ENCODE results near the gene TGFBR1.

Gene TGFBR1

GRCh38 chr9:99197987-99198386 lies 93.1 kb downstream of the TGFBR1 start:
- H3K36me3 ChIP-seq, result no peaks in the 10 kb centered on the region
- no peaks in the 10 kb centered on the region for H3K9me3 ChIP-seq (ENCODE audit: severe bottlenecking)
- no peak for DNase-seq
- no peaks in the 10 kb centered on the region for H3K27me3 ChIP-seq (ENCODE audit: insufficient read depth, low read depth, severe bottlenecking)
- no peak overlapping the region for H3K4me3 ChIP-seq (ENCODE audit: low read depth, low read length)
- no peak for TF ChIP-seq CTCF (IDR thresholded peaks at IDR 0.05; ENCODE audit: low read depth, low read length)
- H3K27ac ChIP-seq, result no peak overlapping the region

- no peak for DNase-seq
- H3K9me3 ChIP-seq (ENCODE audit: severe bottlenecking), result no peaks in the 10 kb centered on the region
- H3K36me3 ChIP-seq, result no peaks in the 10 kb centered on the region
- no peak for TF ChIP-seq CTCF (IDR thresholded peaks at IDR 0.05; ENCODE audit: low read depth, low read length)
- H3K4me3 ChIP-seq (ENCODE audit: low read depth, low read length), result no peak overlapping the region
- no peaks in the 10 kb centered on the region for H3K27me3 ChIP-seq (ENCODE audit: insufficient read depth, low read depth, severe bottlenecking)
- H3K27ac ChIP-seq, result no peak overlapping the region
These were observed 95.1 kb downstream of the TGFBR1 start for GRCh38 chr9:99199938-99200539.

GRCh38 chr9:99201603-99202002 lies 96.7 kb downstream of the TGFBR1 start:
- H3K9me3 ChIP-seq (ENCODE audit: severe bottlenecking), result no peaks in the 10 kb centered on the region
- no peaks in the 10 kb centered on the region for H3K36me3 ChIP-seq
- no peaks in the 10 kb centered on the region for H3K27me3 ChIP-seq (ENCODE audit: insufficient read depth, low read depth, severe bottlenecking)
- TF ChIP-seq CTCF (IDR thresholded peaks at IDR 0.05; ENCODE audit: low read depth, low read length), result no peak
- no peak for DNase-seq
- H3K27ac ChIP-seq, result no peak overlapping the region
- no peak overlapping the region for H3K4me3 ChIP-seq (ENCODE audit: low read depth, low read length)

Data from WERI-Rb-1 (cell line).